ENCODE measurements around the gene TM4SF1. TPM values are rescaled to one million over a fixed set of nuclear protein-coding genes. Genes with fewer than 3 reads are reported as not detected.
"Not testable (repeated sequence)": the region's sequence is repeated elsewhere in the genome, so short reads cannot be mapped to it uniquely, and the experiment has no call there.

Gene TM4SF1
- total RNA-seq, 1 donor from 2014 or later: 1,820 TPM

GRCh38 chr3:149395107-149396089 is 17.9 kb upstream of the TM4SF1 start:
- DNase-seq (ENCODE audit: low read depth in 2 of 2): peak; percentile 91 to 98

- DNase-seq (ENCODE audit: low read depth in 2 of 2): peak; percentile 90 to 95
Measured at GRCh38 chr3:149393345-149394160, 16.1 kb upstream of the TM4SF1 start.

GRCh38 chr3:149391960-149392359 is 14.5 kb upstream of the TM4SF1 start:
- no peak for DNase-seq (ENCODE audit: low read depth in 2 of 2)

GRCh38 chr3:149390772-149391212 is 13.3 kb upstream of the TM4SF1 start:
- peak in 1 of 2 donors; percentile 63 for DNase-seq (ENCODE audit: low read depth in 2 of 2)

GRCh38 chr3:149390294-149390693 is 12.8 kb upstream of the TM4SF1 start:
- no peak for DNase-seq (ENCODE audit: low read depth in 2 of 2)

GRCh38 chr3:149388531-149389417 is 11.3 kb upstream of the TM4SF1 start:
- no peak for DNase-seq (ENCODE audit: low read depth in 2 of 2)

GRCh38 chr3:149388001-149388440 is 10.6 kb upstream of the TM4SF1 start:
- DNase-seq (ENCODE audit: low read depth in 2 of 2): peak in 1 of 2 donors; percentile 76

GRCh38 chr3:149386299-149386606 is 8.8 kb upstream of the TM4SF1 start:
- no peak for DNase-seq (ENCODE audit: low read depth in 2 of 2)

- no peak for DNase-seq (ENCODE audit: low read depth in 2 of 2)
Measured at GRCh38 chr3:149385617-149386298, 8.3 kb upstream of the TM4SF1 start.

- peak in 1 of 2 donors; percentile 77 for DNase-seq (ENCODE audit: low read depth in 2 of 2)
Measured at GRCh38 chr3:149384911-149385321, 7.5 kb upstream of the TM4SF1 start.

GRCh38 chr3:149384167-149384566 is 6.7 kb upstream of the TM4SF1 start:
- no peak for DNase-seq (ENCODE audit: low read depth in 2 of 2)

- no peak for DNase-seq (ENCODE audit: low read depth in 2 of 2)
Measured at GRCh38 chr3:149383703-149384102, 6.3 kb upstream of the TM4SF1 start.

- no peak for DNase-seq (ENCODE audit: low read depth in 2 of 2)
Measured at GRCh38 chr3:149382518-149382917, 5.1 kb upstream of the TM4SF1 start.

GRCh38 chr3:149382101-149382467 is 4.6 kb upstream of the TM4SF1 start:
- DNase-seq (ENCODE audit: low read depth in 2 of 2): peak in 1 of 2 donors; percentile 80

GRCh38 chr3:149381173-149382100 is 4.0 kb upstream of the TM4SF1 start:
- no peak for DNase-seq (ENCODE audit: low read depth in 2 of 2)

- DNase-seq (ENCODE audit: low read depth in 2 of 2): not testable (repeated sequence)
Measured at GRCh38 chr3:149380220-149380619, 2.8 kb upstream of the TM4SF1 start.

GRCh38 chr3:149378478-149379309 is 1.2 kb upstream of the TM4SF1 start:
- DNase-seq (ENCODE audit: low read depth in 2 of 2): no peak

GRCh38 chr3:149376718-149377407 is 586 bp downstream of the TM4SF1 start:
- peak; percentile 54 to 86 for DNase-seq (ENCODE audit: low read depth in 2 of 2)

Data from lung microvascular endothelial cell (primary cell).